Embryonic facial prominence (tissue), 1 donor: Measurements from ENCODE around the gene CDH16.
"Not testable (repeated sequence)": the region's sequence is repeated elsewhere in the genome, so short reads cannot be mapped to it uniquely, and the experiment has no call there.

Experiments used
- DNase-seq: peaks from one replicate; pipeline ENCODE4 v3.0.0-alpha.2; 2016; ENCODE audit errors: extremely low spot score

CDH16 gene, protein sequence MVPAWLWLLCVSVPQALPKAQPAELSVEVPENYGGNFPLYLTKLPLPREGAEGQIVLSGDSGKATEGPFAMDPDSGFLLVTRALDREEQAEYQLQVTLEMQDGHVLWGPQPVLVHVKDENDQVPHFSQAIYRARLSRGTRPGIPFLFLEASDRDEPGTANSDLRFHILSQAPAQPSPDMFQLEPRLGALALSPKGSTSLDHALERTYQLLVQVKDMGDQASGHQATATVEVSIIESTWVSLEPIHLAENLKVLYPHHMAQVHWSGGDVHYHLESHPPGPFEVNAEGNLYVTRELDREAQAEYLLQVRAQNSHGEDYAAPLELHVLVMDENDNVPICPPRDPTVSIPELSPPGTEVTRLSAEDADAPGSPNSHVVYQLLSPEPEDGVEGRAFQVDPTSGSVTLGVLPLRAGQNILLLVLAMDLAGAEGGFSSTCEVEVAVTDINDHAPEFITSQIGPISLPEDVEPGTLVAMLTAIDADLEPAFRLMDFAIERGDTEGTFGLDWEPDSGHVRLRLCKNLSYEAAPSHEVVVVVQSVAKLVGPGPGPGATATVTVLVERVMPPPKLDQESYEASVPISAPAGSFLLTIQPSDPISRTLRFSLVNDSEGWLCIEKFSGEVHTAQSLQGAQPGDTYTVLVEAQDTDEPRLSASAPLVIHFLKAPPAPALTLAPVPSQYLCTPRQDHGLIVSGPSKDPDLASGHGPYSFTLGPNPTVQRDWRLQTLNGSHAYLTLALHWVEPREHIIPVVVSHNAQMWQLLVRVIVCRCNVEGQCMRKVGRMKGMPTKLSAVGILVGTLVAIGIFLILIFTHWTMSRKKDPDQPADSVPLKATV

DNA sequence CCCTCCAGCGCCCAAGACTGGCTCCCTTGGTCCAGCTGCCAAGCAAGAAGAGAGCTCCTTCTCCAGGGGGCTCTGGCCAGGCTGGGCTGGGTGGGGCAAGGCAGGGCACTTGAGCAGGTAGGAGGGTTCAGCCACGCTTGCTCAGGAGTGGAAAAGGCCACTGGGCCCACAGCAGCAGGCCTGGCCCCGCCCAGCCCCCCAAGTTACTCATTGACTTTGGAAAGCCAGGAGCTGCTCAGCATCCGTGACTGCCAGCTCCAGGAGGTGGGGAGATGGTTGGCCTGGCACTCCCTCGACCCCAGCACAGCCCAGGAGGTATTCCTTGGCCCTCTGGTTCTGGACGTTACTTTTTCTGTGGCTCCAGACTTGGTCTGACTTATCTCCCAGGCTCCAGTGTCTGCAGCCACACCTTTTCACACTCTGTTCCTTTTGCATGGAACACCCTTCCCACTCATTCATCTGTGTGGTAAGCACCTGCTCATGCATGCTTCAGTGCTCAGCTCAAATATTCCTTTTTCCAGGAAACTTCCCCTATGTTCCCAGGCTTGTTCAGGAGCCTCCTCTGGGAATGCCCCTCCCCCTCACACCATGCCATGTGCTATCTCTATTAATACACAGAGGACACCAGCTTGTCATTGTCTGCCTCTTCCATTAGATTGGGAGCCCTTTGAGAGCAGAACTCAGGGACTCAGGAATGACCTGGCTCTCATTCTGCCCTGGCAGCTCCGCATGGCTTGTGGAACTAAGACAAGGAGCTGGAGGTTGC is at the start of gene CDH16:
Gene CDH16 (minus strand): TSS at position 83 of the 766 bp plus-strand sequence. CDS start 820 bp downstream, outside the sequence.
- DNase-seq = no peak

DNA sequence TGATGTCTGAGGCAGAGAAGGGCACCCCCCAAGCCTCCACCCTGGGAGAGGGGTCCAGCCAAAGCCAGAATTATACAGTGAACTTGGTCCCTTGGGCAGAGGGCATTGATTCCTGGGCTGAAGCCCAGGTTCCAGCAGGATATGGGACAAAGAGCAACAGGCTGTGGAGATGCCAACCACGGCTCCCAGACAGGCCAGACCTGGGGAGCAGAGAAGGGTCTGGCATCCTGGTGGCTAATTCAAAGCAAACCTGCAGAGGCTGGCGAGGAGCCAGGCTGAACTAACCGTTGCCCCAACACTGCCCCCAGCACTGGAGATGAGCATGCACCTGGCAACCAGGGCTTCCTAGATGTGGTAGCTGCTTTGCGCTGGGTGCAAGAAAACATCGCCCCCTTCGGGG is 45.4 kb upstream of the CDH16 start:
- no peak for DNase-seq

DNA sequence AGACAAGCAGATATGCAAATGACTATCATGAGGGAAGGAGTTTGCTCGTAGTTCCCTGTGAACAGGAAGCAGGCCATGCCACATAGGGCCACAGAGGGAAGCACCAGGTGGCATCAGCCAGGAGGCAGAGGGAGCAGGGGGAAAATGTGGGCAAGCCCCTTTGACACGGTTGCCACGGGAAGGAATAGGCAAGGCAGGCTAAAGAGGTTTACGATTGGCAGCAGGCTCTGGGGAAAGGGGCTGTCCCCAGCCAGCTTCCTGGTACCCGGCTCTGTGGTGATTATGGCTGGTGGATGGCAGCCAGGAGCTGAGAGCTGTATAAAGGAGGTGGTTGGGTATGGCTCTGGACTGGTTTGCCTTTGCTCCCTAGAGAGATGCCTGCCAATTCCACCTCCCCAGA is 43.2 kb upstream of the CDH16 start:
- DNase-seq = no peak

DNA sequence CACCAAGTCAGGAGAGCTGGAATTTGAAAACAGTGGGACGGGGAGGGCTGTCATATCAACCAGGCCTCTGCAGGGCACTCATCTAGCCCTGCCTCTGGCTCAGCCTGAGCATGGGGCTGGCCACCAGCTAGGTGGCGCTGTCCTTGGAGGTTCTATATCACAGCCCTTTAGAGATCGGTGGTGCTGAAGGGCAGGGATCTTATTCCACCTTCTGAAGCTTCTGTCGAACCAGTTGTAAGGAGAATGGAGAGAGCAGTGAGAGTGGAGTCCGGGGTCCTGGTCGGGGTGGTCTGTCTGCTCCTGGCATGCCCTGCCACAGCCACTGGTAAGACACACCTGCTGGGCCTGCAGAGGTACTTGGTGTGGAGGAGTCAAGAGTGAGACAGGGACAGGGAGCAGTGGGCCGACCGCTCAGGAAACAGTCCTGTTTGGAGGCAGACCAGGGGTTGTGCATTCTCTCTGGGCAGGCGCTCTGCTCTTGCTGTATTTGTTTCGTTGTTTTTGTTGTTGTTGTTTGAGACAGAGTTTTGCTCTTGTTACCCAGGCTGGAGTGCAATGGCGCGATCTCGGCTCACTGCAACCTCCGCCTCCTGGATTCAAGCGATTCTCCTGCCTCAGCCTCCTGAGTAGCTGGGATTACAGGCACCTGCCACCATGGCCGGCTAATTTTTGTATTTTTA is 42.5 kb upstream of the CDH16 start, which contains the start of gene CES3:
Gene CES3 (plus strand): TSS at position 202 of the 680 bp plus-strand sequence. CDS start 42 bp downstream, at position 244.
- DNase-seq = no peak

DNA sequence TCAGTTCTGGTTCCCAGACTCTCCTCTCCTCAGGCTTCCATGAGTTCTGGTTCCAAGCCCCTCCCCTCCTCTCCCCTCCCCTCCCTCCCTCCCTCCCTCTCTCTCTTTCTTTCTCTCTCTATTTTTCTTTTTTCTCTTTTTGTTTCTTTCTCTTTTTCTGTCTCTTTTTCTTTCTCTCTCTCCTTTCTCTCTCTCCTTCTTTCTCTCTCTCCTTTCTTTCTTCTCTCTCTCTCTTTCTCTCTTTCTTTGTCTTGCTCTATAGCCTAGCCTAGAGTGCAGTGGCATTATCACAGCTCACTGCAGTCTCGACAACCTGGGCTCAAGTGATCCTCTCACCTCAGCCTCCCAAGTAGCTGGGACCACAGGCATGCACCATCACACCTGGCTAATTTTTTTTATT is 41.6 kb upstream of the CDH16 start:
- DNase-seq = no peak

DNA sequence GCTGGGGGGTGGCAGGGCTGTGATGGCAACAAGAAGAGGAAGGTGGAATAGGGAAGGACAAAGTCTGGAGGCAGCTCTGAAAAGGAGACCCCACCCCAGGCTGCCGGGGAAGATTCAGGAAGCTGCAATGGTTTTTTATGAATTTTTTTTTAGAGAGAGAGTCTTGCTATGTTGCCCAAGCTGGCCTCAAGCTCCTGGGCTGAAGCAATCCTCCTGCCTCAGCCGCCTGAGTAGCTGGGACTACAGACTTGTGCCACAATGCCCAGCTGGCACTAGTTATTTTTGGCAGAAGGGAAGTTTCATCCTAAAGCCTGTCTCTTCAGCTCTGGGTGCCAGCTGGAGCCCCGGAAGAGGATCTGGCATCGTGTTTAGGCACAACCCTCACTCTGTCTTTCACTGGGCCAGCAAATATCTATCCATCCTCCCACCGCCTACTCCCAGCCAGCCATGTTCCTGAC is 41.0 kb upstream of the CDH16 start:
- no peak for DNase-seq

DNA sequence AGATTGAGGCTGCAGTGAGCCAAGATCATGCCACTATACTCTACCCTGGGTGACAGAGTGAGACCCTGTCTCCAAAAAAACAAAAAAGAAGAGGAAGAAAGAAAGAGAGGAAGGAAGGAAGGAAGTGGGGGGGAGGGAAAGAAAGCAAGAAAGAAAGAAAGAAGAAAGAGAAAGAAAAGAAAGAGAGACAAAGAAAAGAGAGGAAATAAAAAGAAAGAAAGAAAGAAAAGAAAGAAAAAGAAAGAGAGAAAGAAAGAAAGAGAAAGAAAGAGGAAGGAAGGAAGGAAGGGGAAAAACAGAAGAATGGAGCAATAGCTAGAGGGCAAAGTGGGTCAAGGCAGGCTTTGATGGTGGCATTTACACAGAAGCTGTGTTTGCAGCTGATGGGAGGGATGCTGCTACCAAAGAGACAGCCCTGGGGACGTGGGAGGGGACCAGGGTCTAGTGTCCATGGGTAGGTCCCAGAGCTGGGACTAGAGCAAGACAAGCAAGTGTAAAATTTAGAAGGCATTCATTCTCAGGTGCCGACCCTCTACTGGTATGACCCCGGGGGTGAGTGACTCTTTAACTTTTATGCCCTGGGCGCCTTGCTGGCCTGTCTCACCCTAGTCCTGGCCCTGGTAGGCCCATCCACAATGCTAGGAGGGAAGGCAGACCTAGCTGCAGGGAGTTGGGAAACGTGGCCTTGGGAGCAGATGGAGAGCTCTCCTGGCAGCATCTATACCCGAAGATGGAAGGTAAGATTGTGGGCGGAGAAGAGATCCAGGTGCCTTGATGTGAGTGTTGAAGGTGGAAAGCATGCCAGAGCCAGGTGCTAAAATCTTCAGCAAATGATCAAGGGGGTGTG is 40.4 kb upstream of the CDH16 start:
- DNase-seq = no peak

DNA sequence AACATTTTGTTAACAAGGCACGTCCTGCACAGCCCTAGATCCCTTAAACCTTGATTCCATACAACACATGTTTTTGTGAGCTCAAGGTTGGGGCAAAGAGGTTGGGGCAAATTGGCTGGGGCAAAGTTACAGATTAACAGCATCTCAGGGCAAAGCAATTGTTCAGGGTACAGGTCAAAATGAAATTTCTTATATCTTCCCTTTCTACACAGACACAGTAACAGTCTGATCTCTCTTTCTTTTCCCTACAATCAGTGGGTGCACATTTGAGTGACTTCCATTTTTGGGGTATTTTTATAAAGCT is 37.4 kb upstream of the CDH16 start:
- DNase-seq = not testable (repeated sequence)

DNA sequence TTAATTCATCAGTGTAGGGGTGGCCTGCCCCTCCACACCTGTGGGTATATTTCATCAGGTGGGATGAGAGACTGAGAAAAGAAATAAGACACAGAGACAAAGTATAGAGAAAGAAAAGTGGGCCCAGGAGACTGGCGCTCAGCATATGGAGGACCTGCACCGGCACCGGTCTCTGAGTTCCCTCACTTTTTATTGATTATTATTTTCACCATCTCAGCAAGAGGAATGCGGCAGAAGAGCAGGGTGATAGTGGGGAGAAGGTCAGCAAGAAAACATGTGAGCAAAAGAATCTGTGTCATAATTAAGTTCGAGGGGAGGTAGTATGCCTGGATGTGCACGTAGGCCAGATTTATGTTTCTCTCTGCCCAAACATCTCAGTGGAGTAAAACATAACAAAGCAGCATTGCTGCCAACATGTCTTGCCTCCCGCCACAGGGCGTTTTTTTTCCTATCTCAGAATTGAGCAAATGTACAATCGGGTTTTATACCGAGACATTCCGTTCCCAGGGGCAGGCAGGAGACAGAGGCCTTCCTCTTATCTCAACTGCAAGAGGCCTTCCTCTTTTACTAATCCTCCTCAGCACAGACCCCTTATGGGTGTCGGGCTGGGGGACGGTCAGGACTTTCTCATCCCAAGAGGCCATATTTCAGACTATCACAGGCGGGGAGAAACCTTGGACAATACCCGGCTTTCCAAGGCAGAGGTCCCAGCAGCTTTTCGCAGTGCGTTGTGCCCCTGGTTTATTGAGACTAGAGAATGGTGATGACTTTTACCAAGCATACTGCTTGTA is 36.9 kb upstream of the CDH16 start:
- not testable (repeated sequence) for DNase-seq

DNA sequence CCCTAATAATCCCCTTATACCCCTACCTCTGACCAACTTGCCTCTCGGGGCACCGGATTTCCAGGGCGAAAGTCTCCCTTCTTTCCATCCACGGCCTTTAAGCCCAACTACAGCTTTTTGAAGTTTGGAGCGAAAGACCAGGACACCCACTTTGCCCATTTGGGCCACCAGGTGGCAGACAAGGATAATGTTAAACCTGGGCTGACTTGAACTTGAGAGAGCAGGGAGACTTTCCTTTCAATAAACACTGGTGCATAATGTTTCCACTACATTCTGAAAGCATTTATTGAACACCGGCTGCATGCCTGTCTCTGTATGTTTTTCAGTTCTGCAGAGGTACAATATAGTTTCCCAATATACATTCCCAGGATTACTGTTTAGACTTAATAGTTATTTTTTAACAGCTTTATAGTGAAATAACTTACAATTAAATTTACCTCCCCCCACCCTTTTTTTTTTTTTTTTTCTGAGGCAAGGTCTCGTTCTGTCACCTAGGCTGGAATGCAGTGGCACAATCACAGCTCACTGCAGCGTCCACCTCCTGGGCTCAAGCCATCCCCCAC is 35.5 kb upstream of the CDH16 start:
- peak; percentile 40 for DNase-seq

DNA sequence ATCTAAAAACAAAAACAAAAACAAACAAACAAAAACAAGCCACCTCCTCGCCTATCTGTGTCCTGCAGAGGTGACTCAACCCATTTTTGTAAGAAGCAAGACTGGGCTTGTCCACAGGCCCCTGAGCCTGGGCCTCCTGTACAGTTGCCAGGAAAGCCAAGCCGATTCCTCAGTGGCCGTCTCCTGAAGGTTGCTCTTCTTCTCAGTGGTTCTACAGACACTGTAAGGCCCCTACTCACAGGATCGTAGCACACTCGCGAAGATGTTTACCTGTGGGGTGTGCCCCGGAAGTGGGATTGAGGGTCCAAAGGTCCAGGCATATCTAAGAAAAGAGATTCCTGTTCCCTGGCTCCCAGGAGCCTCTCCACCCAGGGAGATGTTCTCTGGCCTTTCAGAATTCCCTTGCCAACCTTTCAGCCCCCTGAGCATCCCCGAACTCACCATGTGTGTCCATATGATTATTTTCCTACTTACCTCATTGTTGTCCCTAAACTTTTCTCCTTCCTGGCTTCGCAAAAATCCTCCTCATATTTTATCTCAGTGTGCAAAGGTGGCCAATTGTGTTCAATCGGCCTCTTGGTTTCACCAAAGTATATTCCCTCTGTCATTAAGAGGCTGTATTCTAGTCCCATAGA is 34.9 kb upstream of the CDH16 start:
- DNase-seq = no peak

DNA sequence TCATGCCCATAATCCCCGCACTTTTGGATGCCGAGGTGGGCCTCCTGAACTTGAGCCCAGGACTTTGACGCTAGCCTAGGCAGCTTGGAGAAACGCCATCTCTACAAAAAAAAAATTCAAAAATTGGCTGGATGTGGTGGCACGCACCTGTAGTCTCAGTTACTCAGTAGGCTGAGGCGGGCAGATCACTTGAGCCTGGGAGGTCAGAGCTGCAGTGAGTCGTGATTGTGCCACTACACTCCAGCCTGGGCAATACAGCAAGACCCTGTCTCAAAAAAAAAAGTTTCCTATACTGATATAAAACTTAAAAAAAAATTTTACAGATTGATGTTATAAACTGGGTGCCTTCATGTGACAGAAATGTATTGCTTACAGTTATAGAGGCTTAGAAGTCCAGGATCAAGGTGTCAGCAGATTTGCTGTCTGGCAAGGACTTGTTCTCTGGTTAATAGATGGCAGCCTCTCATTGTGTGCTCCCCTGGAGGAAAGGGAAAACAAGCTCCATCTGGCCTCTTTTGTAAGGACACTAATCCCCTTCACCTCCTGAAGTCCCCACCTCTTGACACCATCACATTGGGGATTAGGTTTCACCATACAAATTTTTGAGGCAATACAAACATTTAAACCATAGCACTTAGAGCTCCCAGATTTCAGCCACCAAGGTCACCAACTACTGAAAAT is 33.9 kb upstream of the CDH16 start:
- DNase-seq = no peak

DNA sequence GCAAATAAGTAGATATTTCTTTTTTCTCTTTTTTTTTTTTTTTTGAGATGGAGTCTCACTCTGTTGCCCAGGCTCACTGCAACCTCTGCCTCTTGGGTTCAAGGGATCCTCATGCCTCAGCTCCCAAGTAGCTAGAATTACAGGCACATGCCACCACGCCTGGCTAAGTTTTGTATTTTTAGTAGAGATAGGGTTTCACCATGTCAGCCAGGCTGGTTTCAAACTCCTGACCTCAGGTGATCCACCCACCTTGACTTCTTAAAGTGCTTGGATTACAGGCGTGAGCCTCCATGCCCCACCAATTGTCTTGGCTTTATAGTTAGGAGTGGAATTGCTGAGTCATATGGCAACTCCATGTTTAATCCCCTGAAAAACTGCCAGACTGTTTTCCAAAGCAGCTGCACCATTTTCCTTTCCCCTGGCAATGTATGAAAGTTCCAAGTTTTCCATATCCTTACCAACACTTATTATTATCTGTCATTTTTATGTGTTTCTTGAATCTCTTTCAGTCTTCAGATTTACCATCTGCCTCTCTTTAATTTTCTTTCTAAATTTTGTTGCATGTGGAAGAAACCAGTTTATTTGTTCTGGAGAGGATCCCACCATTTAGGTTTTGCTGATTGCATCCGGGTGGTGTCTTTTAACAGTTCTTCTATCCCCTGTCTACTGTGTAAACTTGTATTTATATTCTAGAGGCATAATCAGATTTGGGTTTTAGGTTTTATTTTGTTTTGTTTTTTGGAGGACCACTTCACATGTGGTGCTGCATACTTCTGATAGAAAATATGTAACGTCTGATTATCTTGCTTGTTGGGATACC is 32.5 kb upstream of the CDH16 start:
- DNase-seq = no peak

DNA sequence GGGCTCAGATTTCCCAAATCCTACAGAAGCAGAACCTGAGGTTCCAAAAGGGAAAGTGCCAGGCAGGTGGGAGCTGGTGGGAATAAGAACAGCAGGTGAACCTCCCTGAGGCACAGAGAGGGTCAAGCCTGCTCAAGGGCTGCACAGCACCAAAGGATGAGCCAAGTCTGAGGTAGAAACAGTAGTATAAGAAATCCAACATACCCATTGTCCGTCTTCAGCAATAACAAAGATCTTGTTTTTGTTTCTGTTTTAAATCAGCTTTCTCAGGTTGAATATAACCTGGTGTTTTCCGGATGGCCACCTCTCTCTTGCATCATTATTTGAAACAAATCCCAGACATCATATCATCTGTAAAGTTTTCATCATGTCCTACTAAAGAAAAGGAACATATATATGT is 31.8 kb upstream of the CDH16 start:
- DNase-seq = no peak

DNA sequence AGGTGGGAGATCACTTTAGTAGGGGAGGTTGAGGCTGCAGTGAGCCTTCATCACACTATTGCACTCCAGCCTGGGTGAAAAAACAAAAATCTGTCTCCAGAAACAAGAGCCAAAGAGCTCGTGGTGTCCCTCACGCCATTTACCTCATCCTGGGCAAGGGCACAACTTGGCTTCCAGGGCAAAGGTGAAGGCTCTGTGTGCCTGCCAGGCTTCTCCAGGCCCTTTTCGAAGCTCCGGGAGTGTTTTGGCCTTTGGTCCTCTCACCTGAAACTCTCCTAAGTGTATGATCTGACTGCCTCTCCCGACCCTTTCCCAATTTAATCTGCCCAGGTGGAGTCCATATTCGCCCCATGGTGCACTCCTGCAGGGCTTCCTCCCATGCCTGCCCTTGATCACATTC is 30.8 kb upstream of the CDH16 start:
- DNase-seq = no peak

DNA sequence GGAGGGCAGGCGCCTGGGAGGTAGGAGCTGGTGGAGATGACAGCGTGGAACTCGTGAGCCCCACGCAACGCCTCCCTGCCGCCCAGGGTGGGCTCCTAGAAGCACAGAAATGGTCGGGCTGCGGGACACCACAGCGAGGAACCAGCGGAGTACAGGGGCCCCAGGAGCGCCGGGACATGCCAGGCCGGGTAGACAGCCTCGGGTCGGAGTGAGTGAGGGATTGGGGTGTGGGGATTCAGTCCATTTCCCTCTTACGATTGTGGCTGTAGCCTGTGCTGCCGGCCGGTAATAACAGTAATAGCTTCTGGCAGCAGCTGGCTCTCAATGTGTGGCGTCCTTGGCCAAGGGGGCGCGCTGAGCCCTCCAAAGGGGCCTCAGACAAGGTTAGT is 30.1 kb upstream of the CDH16 start:
- no peak for DNase-seq

DNA sequence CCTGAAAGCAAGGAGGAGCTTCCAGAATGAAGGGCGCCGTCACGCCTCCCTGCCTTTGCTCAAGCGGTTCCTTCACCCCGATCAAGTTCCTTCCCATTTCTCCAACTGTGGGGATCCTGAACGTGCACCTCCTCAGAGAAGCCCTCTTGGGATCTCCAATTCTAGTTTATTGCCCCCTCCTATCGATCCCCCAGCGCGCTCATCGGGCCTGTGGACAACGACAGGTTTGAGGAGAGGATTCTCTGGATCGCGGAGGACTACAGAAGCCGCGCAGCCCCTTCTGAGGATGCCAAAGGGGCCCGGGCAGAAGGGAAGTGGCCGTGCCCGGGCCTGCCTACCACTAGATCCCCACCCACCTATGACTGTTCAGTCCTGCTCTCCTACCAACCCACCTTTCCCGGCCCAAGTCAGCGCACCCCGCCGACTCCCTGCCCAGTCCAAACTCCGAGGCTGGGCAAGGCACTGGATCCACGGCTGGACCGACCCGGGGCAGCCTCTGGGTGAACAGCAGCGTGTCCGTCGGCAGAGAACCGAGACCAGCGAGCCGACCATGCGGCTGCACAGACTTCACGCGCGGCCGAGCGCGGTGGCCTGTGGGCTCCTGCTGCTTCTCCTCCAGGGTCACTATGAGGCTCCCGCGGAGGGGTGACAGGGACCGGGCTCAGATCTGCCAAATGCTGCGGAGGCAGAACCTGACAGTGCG is 29.6 kb upstream of the CDH16 start:
- DNase-seq = no peak
